ENCODE results near the gene IQCH. TPM values are rescaled to one million over a fixed set of nuclear protein-coding genes. Genes with fewer than 3 reads are reported as not detected.

The IQCH gene
- total and polyA plus RNA-seq, 2 of the 4 experiments (the other 2 are of a cell fraction), result 0.60 to 2.5 TPM

GRCh38 chr15:67409175-67409574 is 154.6 kb downstream of the IQCH start:
- Histone ChIP-seq H3K23ac (ENCODE audit: low read depth, low read length) (no peak overlapping the region), H3K27me3 (ENCODE audit: control insufficient read depth, insufficient read depth, low read length) (peaks cover 1% of the 10 kb centered on the region), H3K4me2 (ENCODE audit: low read depth, low read length) (no peak overlapping the region), H3K36me3 (ENCODE audit: control insufficient read depth, insufficient read depth, low read length) (no peaks in the 10 kb centered on the region), H3K18ac (ENCODE audit: low read depth, low read length) (no peak overlapping the region), H4K20me1 (ENCODE audit: insufficient read depth, low read length) (no peaks in the 10 kb centered on the region), H3K4me1 (ENCODE audit: control insufficient read depth, insufficient read depth, low read length) (peaks cover 7% of the 10 kb centered on the region), H2AK9ac (replicated peaks; ENCODE audit: low read depth, low read length, poor library complexity) (no peak overlapping the region), H3K9me1 (ENCODE audit: insufficient read depth, low read length) (peaks cover 9% of the 10 kb centered on the region), H3K79me1 (ENCODE audit: low read depth in 1 of 2, low read length in 2 of 2) (no peaks in the 10 kb centered on the region), H2BK120ac (ENCODE audit: low read depth, low read length) (no peak overlapping the region), H2BK20ac (ENCODE audit: low read depth, low read length) (no peak overlapping the region), H2BK5ac (ENCODE audit: low read depth, low read length, poor library complexity, severe bottlenecking) (no peak overlapping the region), H2AFZ (replicated peaks; ENCODE audit: low read length, poor library complexity) (no peak overlapping the region), H4K5ac (ENCODE audit: low read depth, low read length) (no peak overlapping the region), H3K27ac (ENCODE audit: insufficient read depth, low read length) (no peak overlapping the region), H3K4me3 (ENCODE audit: insufficient read depth, low read depth, low read length) (no peak overlapping the region), H2AK5ac (ENCODE audit: low read depth, low read length) (no peak overlapping the region), H2BK15ac (ENCODE audit: low read depth, low read length) (no peak overlapping the region), H3K4ac (ENCODE audit: low read depth, low read length) (no peak overlapping the region), H3K9me3 (ENCODE audit: control insufficient read depth, insufficient read depth, low read length) (no peaks in the 10 kb centered on the region), H4K91ac (ENCODE audit: insufficient read depth, low read depth, low read length) (no peak overlapping the region), H3K9ac (ENCODE audit: low read depth, low read length) (no peak overlapping the region), H3K14ac (replicated peaks; ENCODE audit: low read depth, low read length) (no peak overlapping the region), H3K56ac (ENCODE audit: extremely low read depth, insufficient read depth, low read length) (no peak overlapping the region), H4K8ac (ENCODE audit: low read depth in 2 of 2, low read length in 2 of 2) (no peak overlapping the region)
- DNase-seq (no peak), ATAC-seq (ENCODE audit: low read depth) (no peak)
- no TSS peak for BruUV-seq (replicated peaks)
- 50% methylated on average over 1 of the region's 6 CpGs; no CpG with 5 or more reads in 1 of the 2 experiments for WGBS, 2 experiments (ENCODE audit: extremely low coverage in 2 of 2, insufficient read length in 1 of 2)
- in situ Hi-C loops (cut with MboI; ENCODE audit: low sequenced_read_pairs) (no loop called here), intact Hi-C loops (cut with micrococcal nuclease) (no loop called here), dilution Hi-C loops (cut with HindIII; ENCODE audit: low sequenced_read_pairs, unreplicated experiment) (no loop called here)
- ChIA-PET CTCF (no interaction called here), POLR2A (ENCODE audit: unreplicated experiment) (no interaction called here)
- no peak for TF ChIP-seq MAFK (IDR thresholded peaks at IDR 0.05; ENCODE audit: low read depth, low read length)
- no peak for TF ChIP-seq FOS (IDR thresholded peaks at IDR 0.05; ENCODE audit: low read depth, low read length)
- TF ChIP-seq SMC3 (IDR thresholded peaks at IDR 0.05; ENCODE audit: low read depth, low read length), result no peak
- TF ChIP-seq RFX5 (IDR thresholded peaks at IDR 0.05; ENCODE audit: low read depth, low read length), result no peak
- TF ChIP-seq NFE2L2 (IDR thresholded peaks at IDR 0.05; ENCODE audit: low read depth, low read length), result no peak
- no peak for TF ChIP-seq MAZ (IDR thresholded peaks at IDR 0.05; ENCODE audit: borderline replicate concordance, low read depth, low read length)
- no peak for TF ChIP-seq ELK1 (IDR thresholded peaks at IDR 0.05; ENCODE audit: borderline replicate concordance, low read depth, low read length)
- no peak for TF ChIP-seq USF2 (IDR thresholded peaks at IDR 0.05; ENCODE audit: low read depth, low read length)
- TF ChIP-seq MXI1 (IDR thresholded peaks at IDR 0.05; ENCODE audit: borderline replicate concordance, low read depth, low read length), result no peak
- no peak for TF ChIP-seq CEBPB (IDR thresholded peaks at IDR 0.05; ENCODE audit: low read depth, low read length)
- TF ChIP-seq CTCF (conservative IDR thresholded peaks at IDR 0.05; ENCODE audit: low read depth, low read length), result no peak
- no peak for TF ChIP-seq RAD21 (IDR thresholded peaks at IDR 0.05; ENCODE audit: low read length)
- TF ChIP-seq RCOR1 (IDR thresholded peaks at IDR 0.05; ENCODE audit: insufficient replicate concordance, low read length), result no peak
- no peak for TF ChIP-seq BHLHE40 (IDR thresholded peaks at IDR 0.05; ENCODE audit: low read depth, low read length)
- TF ChIP-seq POLR2A (IDR thresholded peaks at IDR 0.05; ENCODE audit: low read depth, low read length), result no peak
- TF ChIP-seq CHD1 (IDR thresholded peaks at IDR 0.05; ENCODE audit: low read depth, low read length), result no peak
